ENCODE measurements around the gene ARSD.

DNA sequence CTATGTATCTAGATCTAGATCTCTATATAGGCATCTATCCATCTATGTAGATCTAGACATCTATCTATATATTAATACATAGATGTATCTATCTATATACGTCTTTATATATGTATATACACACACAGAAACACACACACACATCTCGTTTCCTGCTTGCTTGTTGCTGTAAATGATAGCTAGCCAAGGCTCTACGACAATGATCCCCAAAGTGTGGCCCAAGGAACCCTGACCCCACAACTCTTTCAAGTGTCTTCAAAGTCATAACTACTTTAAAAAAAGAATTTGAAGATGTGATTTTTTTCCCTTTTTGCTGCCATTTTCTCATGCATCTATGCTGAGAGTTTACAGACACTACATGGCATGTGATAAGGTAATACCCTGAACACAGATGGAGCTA lies 71.6 kb downstream of the ARSD start:
- TF ChIP-seq TAF1 (IDR thresholded peaks at IDR 0.05; ENCODE audit: borderline replicate concordance, low read depth, low read length): no peak
- TF ChIP-seq CTCF (IDR thresholded peaks at IDR 0.05): no peak
- TF ChIP-seq RCOR1 (IDR thresholded peaks at IDR 0.05; ENCODE audit: low read length): no peak
- TF ChIP-seq NRF1 (IDR thresholded peaks at IDR 0.05; ENCODE audit: low read depth, low read length): no peak
- TF ChIP-seq SIN3A (IDR thresholded peaks at IDR 0.05; ENCODE audit: borderline replicate concordance, low read depth, low read length): no peak

Data from SK-N-SH (cell line).